ENCODE measurements around the gene GPR89A.
"Not testable (repeated sequence)": the region's sequence is repeated elsewhere in the genome, so short reads cannot be mapped to it uniquely, and the experiment has no call there.

- TF ChIP-seq CTCF (conservative IDR thresholded peaks at IDR 0.05); ZFX (IDR thresholded peaks at IDR 0.05): not testable (repeated sequence)
These were observed 54.7 kb downstream of the GPR89A start for GRCh38 chr1:145662502-145662901.
